Kidney epithelial cell (primary cell): ENCODE results near the gene THSD7B. TPM values are rescaled to one million over a fixed set of nuclear protein-coding genes. Genes with fewer than 3 reads are reported as not detected.

Experiments used
- DNase-seq: peaks from one replicate; pipeline ENCODE4 v3.0.0-alpha.2; 2010; ENCODE audit warnings: low read depth
- H3K27me3 ChIP-seq: 2 replicates; pipeline ENCODE4 v1.6.0; 2011; ENCODE audit warnings: low read length; ENCODE audit not compliant: control insufficient read depth, insufficient read depth
- H3K36me3 ChIP-seq: 2 replicates; pipeline ENCODE4 v1.5.1; 2011; ENCODE audit warnings: low read length; ENCODE audit not compliant: control insufficient read depth, insufficient read depth
- H3K4me3 ChIP-seq: 2 replicates; pipeline ENCODE4 v1.5.1; 2011; ENCODE audit warnings: low read depth, mild to moderate bottlenecking, control low read depth, low read length
- total RNA-seq: library from RNA; depleted of rRNA; stranded (reverse); fragments of >200 nt; gene quantifications from 2 replicates; pipeline ENCODE4 v1.2.3, GENCODE V29; 2015
- TF ChIP-seq, protein P1 (sequence below): IDR thresholded peaks from 2 replicates; pipeline ENCODE4 v1.5.1; 2011; ENCODE audit warnings: mild to moderate bottlenecking, moderate library complexity, low read length, control low read depth, inconsistent platforms; ENCODE audit not compliant: insufficient read depth, poor library complexity, severe bottlenecking

The THSD7B gene
- total RNA-seq, 1 donor from 2014 or later = 0.04 TPM

DNA sequence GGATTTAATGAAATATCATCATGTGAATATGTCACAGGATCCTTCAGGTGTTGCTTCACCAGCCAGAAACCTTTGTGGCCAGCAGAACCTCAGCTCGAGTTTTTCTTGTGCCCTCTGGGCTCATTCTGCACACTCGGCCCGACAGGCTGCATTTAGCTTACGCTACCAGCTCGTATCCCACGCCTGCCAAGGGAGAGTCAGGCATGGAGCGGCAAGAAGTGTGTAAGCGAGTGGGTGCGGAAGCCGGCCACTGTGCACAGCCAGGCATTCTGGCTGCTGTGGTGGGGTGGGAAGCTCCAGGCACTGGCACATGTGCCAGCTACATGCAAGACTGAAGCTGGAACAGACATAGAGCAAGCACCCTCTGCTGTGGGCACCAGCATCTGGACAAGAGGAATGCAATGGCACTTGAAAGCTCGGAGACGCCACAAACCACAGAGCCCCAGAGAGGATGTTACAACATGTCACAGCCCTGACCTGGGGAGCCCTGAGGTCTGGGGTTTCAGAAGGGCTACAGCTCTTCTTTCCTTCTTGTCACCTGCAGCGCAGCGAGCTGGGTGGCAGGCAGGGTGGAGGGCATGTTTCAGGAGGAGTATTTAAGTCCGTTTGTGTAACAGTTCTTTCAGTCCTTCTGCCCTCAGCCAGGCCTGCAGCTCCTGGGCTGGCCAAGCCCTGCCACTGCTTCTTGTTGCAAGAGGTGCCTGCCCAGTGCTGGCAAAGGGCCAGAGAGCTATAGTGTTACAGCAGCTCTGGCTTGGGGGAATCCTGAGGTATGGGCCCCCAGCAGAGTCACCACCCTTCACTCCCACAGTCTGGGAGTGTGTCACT lies 941.7 kb downstream of the THSD7B start:
- no peak overlapping the region for H3K4me3 ChIP-seq
- no peak for DNase-seq
- H3K36me3 ChIP-seq = no peaks in the 10 kb centered on the region
- H3K27me3 ChIP-seq = no peaks in the 10 kb centered on the region
- TF ChIP-seq, protein P1, sequence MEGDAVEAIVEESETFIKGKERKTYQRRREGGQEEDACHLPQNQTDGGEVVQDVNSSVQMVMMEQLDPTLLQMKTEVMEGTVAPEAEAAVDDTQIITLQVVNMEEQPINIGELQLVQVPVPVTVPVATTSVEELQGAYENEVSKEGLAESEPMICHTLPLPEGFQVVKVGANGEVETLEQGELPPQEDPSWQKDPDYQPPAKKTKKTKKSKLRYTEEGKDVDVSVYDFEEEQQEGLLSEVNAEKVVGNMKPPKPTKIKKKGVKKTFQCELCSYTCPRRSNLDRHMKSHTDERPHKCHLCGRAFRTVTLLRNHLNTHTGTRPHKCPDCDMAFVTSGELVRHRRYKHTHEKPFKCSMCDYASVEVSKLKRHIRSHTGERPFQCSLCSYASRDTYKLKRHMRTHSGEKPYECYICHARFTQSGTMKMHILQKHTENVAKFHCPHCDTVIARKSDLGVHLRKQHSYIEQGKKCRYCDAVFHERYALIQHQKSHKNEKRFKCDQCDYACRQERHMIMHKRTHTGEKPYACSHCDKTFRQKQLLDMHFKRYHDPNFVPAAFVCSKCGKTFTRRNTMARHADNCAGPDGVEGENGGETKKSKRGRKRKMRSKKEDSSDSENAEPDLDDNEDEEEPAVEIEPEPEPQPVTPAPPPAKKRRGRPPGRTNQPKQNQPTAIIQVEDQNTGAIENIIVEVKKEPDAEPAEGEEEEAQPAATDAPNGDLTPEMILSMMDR = no peak

DNA sequence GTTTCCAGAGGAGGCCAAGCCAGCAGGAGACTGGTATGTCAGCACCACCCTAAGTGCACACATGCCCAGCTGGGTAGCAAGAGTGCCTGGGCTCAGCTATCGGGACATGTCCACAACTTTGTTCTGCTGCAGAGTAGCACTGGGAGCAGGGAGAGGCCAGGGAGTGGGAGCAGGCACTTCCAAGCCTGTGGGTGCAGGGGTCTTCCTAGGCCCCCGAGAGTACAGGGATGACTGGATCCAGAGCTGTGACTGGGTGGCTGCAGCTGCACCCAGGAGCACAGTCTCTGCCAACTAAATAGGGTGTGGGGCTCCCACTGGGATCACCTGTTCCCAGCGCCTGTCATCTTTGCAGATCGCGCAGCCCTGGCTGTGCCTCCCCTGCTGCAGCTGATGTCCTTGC lies 943.0 kb downstream of the THSD7B start:
- Histone ChIP-seq H3K4me3 (no peak overlapping the region), H3K27me3 (no peaks in the 10 kb centered on the region), H3K36me3 (no peaks in the 10 kb centered on the region)
- no peak for DNase-seq
- TF ChIP-seq, protein P1 = no peak

DNA sequence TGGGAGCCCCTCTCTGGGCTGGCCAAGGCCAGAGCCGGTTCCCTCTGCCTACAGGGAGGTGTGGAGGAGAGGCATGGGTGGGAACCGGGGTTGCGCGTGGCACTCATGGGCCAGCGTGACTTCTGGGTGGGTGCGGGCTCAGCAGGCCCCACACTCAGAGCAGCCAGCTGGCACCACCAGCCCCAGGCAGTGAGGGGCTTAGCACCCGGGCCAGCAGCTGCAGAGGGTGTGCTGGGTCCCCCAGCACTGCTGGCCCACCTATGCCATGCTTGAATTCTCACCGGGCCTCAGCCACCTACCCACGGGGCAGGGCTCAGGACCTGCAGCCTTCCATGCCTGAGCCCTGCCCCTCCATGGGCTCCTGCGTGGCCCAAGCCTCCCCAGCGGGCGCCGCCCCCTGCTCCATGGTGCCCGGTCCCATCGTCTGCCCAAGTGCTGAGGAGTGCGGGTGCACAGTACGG lies 950.4 kb downstream of the THSD7B start:
- DNase-seq = no peak
- TF ChIP-seq, protein P1 = no peak
- H3K27me3 ChIP-seq = no peaks in the 10 kb centered on the region
- no peak overlapping the region for H3K4me3 ChIP-seq
- no peaks in the 10 kb centered on the region for H3K36me3 ChIP-seq

DNA sequence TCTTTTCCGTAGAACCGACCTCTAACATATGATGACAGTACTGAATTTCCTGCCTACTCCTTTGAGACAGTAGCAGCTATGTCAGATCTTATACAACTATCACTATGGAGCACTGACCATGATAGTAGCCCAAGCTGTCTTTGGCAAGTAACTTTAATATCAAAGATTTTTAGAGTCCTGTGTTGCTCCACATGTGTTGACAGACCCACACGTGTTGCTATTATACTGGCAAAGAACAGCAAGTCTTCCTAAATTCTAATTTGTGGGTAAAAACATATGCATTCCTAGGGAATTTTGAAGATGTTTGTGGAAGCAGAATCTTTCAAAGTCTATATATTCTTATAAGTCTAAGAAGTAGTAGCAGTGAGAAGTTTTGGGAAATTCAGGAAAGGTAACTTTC lies 953.4 kb downstream of the THSD7B start:
- DNase-seq = no peak
- H3K36me3 ChIP-seq = no peaks in the 10 kb centered on the region
- TF ChIP-seq, protein P1 = no peak
- H3K27me3 ChIP-seq = no peaks in the 10 kb centered on the region
- H3K4me3 ChIP-seq = no peak overlapping the region

DNA sequence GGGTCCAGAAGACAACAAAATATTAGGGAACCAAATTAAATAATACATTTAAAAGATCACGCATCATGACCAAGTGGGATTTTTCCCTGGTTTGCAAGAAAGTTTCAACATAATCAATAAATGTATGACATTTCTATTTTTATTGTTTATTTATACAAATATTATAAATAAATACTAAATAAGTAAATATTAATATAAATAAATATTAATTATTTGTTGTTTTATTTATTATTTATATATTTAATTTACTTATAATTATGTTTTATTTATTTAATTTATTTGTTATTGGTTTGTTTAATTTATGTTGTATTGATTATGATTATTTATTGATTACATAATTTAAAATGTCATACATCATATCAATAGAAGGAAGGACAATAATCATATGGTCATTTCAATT lies 956.4 kb downstream of the THSD7B start:
- H3K4me3 ChIP-seq = no peak overlapping the region
- TF ChIP-seq, protein P1 = no peak
- no peaks in the 10 kb centered on the region for H3K27me3 ChIP-seq
- no peak for DNase-seq
- H3K36me3 ChIP-seq = no peaks in the 10 kb centered on the region

DNA sequence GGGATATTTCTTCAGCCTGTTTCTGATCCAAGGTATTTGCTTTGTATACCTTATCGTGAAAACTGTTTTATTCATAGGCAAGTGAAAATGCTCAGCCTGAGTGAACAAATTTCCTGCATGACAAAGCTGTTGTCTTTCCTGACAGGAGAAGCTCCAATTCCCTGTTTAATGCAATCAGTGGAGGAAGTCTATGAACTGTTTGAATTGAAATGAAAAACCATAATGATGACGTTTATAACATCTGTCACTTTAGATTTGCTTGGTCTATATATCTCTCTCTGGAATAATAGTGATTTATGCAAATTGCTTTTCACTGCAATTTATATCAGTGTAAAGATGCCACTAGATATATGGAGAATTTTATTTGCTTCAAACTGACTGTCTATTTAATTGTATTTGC lies 959.6 kb downstream of the THSD7B start:
- H3K36me3 ChIP-seq = no peaks in the 10 kb centered on the region
- TF ChIP-seq, protein P1 = no peak
- no peaks in the 10 kb centered on the region for H3K27me3 ChIP-seq
- no peak for DNase-seq
- no peak overlapping the region for H3K4me3 ChIP-seq
